ENCODE measurements around the gene TTBK2. TPM values are rescaled to one million over a fixed set of nuclear protein-coding genes. Genes with fewer than 3 reads are reported as not detected.

TTBK2 gene
- polyA plus RNA-seq, 1 experiment, result 3.3 TPM

DNA sequence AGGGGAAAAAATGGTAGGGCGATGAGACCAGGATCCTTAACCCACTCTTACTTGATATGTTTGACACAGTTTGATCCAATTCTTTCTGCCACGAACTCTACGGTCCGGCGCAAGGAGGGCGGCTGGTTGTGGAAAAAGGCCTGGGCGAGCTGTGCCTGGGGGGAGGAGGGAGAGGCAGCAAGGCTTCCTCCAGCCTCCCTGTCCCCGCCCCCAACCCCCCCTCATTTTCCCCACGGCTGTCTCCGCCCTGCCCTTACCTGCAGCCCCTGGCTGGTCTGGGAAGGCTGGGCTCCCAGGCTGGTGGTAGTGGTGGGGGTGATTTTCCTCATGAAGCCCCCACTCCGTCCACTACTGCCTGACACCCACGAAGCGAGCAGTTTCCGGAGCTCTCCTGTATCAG, 191.6 kb downstream of the TTBK2 start:
- Histone ChIP-seq H3K4me3 (ENCODE audit: low read depth, low read length) (no peak overlapping the region), H3K36me3 (ENCODE audit: control insufficient read depth, insufficient read depth, low read length) (peaks cover 43% of the 10 kb centered on the region), H3K27me3 (ENCODE audit: control insufficient read depth, insufficient read depth, low read length) (no peaks in the 10 kb centered on the region)
- ChIA-PET CTCF (no interaction called here), POLR2A (no interaction called here)
- TF ChIP-seq, protein P1, sequence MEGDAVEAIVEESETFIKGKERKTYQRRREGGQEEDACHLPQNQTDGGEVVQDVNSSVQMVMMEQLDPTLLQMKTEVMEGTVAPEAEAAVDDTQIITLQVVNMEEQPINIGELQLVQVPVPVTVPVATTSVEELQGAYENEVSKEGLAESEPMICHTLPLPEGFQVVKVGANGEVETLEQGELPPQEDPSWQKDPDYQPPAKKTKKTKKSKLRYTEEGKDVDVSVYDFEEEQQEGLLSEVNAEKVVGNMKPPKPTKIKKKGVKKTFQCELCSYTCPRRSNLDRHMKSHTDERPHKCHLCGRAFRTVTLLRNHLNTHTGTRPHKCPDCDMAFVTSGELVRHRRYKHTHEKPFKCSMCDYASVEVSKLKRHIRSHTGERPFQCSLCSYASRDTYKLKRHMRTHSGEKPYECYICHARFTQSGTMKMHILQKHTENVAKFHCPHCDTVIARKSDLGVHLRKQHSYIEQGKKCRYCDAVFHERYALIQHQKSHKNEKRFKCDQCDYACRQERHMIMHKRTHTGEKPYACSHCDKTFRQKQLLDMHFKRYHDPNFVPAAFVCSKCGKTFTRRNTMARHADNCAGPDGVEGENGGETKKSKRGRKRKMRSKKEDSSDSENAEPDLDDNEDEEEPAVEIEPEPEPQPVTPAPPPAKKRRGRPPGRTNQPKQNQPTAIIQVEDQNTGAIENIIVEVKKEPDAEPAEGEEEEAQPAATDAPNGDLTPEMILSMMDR (IDR thresholded peaks at IDR 0.05; ENCODE audit: insufficient read depth, low read depth, low read length), result no peak
- no peak for DNase-seq (ENCODE audit: low read depth)

DNA sequence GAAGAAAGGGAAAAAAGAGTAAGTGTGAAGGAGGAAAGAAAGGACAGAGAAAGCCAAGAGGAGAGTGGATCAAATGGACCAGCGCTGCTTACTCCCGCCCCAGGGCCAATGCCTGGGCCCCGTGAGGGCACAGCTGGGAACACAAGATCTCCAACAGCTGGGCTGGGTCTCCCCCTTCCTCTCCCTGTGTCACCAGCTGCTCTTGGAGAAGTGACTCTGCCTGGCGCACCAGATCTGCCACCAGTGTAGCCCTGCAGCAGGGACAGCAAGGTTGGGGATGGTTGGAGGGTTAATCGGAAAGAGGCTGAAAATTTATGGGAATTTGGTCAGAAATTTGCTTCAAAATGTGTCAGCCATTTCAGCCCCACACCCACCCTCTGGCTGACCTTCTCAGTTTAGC, 192.0 kb downstream of the TTBK2 start:
- DNase-seq (ENCODE audit: low read depth), result no peak
- peaks cover 43% of the 10 kb centered on the region for H3K36me3 ChIP-seq (ENCODE audit: control insufficient read depth, insufficient read depth, low read length)
- ChIA-PET CTCF (no interaction called here), POLR2A (no interaction called here)
- no peaks in the 10 kb centered on the region for H3K27me3 ChIP-seq (ENCODE audit: control insufficient read depth, insufficient read depth, low read length)
- H3K4me3 ChIP-seq (ENCODE audit: low read depth, low read length), result no peak overlapping the region
- TF ChIP-seq, protein P1 (IDR thresholded peaks at IDR 0.05; ENCODE audit: insufficient read depth, low read depth, low read length), result no peak

DNA sequence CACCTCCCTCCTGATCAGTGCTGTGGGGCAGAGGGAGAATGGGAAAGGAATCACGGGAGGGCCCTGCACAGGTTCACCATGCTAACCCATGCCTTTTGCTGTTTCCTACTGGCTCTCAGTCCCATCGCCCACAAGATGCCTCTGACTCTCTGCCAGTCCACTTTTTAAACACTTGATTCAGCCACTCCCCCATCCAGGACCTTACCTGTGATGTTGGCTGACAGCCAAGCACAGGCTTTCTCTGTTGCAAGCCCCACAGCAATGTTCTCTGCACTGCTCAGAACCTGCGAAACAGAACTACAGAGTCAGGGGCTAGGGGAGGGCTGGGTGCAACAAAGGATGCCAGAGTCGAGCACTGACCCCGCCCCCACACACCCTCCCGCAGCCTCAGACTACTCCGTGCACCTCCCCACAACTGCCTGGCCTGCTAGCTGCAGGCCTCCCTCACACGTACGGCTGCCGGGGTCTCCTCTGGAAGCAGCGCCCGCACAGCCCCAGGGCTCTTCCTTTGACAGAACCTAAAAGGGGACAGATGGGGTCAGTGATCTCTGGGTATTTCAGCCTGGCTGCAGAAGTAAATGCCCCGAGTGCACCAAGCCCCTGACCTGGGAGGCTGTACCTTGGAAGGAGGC, 192.7 kb downstream of the TTBK2 start:
- Histone ChIP-seq H3K36me3 (ENCODE audit: control insufficient read depth, insufficient read depth, low read length) (peaks cover 43% of the 10 kb centered on the region), H3K27me3 (ENCODE audit: control insufficient read depth, insufficient read depth, low read length) (no peaks in the 10 kb centered on the region), H3K4me3 (ENCODE audit: low read depth, low read length) (no peak overlapping the region)
- CTCF ChIA-PET, result interaction anchor here (1.4 kb wide), 1 partner anchor 24 kb away, joined by 4 read pairs; no protein-coding TSS in a partner anchor
- TF ChIP-seq, protein P1 (IDR thresholded peaks at IDR 0.05; ENCODE audit: insufficient read depth, low read depth, low read length), result no peak
- POLR2A ChIA-PET, result no interaction called here
- DNase-seq (ENCODE audit: low read depth), result no peak

DNA sequence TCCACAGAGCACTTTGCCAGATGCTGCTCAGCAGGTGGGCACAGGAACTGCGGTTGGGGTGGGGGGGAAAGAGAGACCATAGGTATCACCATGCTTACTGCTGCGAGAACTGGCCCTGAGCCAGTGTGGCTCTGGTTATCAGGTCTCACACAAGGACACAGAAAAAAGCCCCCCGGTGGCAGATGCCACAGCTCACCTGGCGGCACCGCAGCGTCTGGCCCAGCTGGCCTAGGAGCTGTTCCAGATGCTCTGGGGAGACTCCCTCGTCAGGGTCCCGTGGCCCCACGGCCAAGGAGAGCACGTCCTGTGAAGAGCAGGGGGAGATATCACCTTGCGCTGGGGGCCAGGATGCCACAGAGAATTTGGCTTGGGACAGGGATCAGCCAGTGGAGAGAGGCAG, 194.5 kb downstream of the TTBK2 start:
- no peaks in the 10 kb centered on the region for H3K27me3 ChIP-seq (ENCODE audit: control insufficient read depth, insufficient read depth, low read length)
- TF ChIP-seq, protein P1 (IDR thresholded peaks at IDR 0.05; ENCODE audit: insufficient read depth, low read depth, low read length), result no peak
- ChIA-PET CTCF (interaction anchor here (1.2 kb wide), 1 partner anchor 200 kb away, joined by 3 read pairs; no protein-coding TSS in a partner anchor), POLR2A (no interaction called here)
- H3K36me3 ChIP-seq (ENCODE audit: control insufficient read depth, insufficient read depth, low read length), result peaks cover 32% of the 10 kb centered on the region
- no peak for DNase-seq (ENCODE audit: low read depth)
- no peak overlapping the region for H3K4me3 ChIP-seq (ENCODE audit: low read depth, low read length)

DNA sequence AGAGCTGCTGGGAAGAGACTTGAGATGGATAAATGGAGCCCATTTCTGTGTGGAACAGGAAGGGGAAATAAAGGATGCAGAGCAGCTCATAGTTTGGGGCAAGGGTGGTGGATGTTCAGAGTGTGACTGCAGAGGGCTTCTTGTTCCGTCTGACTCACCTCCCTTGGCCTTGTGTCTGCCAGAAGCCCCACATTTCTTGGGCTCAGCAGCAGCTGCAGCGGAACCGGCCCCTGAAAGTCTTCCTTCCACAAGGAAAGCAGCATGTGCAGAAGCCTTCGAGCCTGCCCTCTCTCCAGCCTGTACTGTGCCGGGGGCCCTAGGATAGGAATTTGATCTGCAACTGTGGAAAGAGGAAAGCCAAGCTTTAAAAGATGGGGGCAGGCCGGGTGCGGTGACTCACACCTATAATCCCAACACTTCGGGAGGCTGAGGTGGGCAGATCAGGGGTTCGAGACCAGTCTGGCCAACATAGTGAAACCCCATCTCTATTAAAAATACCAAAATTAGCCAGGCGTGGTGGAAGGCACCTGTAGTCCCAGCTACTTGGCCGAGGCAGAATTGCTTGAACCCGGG, 195.2 kb downstream of the TTBK2 start:
- Histone ChIP-seq H3K4me3 (ENCODE audit: low read depth, low read length) (no peak overlapping the region), H3K27me3 (ENCODE audit: control insufficient read depth, insufficient read depth, low read length) (no peaks in the 10 kb centered on the region), H3K36me3 (ENCODE audit: control insufficient read depth, insufficient read depth, low read length) (peaks cover 27% of the 10 kb centered on the region)
- TF ChIP-seq, protein P1 (IDR thresholded peaks at IDR 0.05; ENCODE audit: insufficient read depth, low read depth, low read length), result no peak
- DNase-seq (ENCODE audit: low read depth), result no peak
- ChIA-PET POLR2A (no interaction called here), CTCF (interaction anchor here (0.9 kb wide), 1 partner anchor 50 kb away, joined by 3 read pairs; no protein-coding TSS in a partner anchor)
